NK-92 (cell line): ENCODE measurements around the gene PRR33.

ENCODE experiments used
- DNase-seq: peaks from one replicate; lab custom pipeline; 2025; ENCODE audit not compliant: unreplicated experiment; lab: John Stamatoyannopoulos, UW

PRR33 gene

DNA sequence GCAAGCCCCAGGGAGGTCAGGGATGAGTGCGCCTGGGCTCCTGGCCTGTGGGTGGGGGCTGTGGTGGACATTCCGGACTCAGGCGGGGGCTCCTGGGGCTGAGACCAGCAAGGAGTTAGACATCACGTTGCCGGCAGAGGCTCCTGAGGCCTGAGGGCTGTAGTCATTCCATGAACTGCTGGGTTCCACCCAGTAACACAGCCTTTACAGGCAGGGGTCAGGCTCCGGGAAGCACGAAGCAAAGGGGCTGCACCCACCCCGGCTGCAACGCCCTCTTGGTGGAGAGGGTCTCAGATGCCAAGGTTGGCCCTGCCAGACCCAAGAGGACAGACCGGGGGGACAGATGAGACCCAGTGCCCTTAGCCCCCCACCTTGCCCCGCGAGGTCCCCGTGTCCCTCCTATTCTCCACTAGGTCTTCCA, 36.8 kb upstream of the PRR33 start:
- DNase-seq: no peak

DNA sequence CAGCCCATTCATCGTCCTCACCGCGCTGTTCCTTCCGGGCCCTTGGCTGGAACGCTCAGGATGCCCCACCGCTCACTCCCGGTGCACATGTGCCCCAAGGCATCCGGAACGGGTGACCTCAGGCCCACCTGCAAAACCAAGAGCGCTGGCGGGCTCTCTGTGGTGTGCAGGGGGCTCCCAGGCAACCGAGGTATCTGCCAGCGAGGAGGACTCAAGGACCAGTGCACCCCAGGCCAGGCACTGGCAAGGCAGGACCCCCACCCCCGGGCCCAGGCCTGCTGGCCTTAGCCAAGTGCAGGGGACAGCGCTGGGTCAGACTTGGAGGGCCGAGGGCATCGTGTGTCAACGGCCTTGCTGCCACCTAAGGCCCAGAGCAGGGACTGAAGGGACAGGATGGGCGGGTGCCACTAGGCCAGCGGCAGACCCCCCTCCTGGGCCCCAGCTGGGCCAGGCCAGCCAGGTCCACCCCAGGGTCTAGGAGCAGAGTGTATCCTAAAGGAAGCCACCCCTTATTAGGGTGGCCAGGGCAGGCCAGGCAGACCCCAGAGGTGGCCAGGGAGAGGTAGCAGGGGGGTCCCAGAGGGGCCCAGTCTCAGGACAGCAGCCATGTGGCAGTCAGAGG, 36.3 kb upstream of the PRR33 start:
- DNase-seq: no peak

DNA sequence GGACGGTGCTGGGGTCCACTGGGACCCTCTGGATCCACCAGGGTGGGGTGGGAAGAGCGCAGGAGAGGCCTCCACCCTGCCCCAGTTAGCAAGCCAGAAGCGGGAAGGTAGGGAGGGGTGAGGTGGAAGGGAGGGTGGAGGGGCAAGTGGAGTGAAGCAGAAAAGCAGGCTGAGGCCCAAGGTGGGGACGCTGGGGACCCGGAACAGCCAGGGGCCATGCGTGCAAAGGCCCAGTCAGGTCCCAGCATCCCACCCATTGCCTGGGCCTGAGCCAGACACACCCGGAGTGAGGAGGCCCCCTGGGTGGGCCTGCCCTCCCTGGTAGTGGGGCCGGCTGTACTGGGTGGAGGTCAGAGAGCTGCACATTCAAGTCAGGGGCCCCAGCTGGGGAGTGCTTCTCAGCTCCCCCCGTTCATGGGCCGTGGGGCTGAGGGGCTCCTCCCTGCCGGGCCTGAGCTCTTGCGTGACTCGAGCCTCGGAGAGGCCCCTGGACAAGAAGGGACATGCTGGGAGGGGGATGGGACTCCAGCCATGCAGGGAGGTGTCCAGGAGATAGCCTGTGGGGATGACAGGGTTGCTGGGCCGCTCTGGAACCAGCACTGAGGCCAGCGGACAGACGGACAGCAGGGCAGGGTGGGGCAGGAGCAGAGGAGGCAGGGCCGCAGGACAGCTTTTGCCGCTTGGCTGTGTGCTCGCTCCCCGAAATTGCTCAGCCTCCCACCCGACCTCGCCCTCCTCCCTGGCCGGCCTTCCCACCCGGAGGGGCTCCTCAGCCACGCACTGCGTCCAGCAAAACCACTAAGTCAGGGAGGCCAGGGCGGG, 35.5 kb upstream of the PRR33 start:
- no peak for DNase-seq

DNA sequence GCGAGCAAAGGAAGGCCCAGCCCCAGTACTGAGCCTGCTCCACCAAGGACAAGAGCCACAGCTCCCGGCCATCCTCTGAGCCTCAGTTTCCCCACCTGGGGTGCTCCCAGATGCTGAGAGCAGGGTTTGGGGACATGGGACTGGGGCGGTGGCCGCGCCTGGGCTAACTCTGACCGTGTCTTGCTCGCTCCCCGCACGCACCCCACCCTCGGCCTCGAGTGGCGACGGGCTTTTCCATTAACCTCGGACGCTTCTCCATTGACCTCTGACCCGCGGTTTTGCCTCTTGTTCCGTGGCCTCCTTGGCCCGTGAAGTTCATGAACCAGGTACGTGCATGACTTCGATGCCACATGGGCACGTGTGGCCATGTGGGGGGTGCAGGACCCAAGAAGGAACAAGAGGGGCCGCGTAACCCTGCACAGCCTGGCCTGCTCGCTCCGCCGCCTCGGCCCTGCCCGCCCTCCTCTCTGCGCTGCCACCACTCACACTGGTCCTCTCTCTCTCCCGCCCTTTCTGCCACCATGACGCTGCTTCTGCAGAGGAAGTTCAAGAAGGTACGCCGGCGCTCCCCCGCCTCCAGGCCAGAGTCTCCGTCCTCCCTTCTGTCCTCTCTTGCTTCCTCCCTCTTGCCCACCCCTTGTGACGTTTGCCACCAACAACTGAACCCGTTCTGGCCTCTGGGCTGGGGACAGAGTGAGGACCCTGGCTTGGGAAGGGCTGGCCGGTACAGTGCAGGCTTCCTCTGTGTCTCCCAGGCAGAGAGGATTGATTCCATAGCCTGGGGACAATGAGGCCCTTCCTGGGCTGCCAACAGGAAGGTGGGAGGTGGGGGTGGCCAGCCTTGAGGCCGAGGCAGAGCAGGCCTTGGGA, 34.7 kb upstream of the PRR33 start:
- no peak for DNase-seq

DNA sequence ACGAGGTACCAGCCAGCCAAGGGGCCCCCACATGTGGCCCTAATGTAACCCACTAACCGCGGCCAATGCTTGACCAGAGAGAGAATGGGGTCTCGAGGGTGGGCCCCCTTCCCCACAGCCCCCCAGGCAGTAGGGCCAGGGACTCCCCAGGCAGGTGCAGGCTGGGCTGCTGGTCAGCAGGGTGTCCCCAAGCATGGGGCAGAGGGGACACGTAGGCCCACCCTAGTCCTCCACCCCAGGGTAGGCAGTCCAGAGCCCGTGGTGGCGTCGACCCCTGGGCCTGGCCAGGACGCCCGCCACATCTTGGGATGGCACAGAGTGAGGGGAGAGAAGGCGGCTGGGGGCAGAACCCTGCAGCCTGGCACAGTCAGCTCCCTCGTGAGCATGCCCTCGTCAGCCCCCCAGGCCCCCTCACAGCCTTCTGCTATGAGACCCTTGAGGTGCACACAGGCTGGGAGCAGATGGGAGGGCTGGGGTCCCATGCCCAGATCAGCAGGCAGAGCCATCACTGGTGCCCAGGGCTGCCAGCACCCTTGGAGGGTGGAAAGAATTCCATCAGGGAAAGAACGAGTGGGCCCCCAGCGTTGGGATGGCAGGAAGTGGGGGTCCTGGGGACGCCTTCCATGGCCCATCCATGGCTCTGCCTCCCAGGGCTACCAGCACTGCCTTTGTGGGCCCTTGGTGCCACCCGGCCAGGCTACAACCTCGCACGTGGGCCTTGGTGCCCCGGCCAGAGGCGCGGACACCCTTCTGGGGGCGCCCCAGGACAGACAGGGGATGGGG, 33.9 kb upstream of the PRR33 start:
- DNase-seq: no peak

DNA sequence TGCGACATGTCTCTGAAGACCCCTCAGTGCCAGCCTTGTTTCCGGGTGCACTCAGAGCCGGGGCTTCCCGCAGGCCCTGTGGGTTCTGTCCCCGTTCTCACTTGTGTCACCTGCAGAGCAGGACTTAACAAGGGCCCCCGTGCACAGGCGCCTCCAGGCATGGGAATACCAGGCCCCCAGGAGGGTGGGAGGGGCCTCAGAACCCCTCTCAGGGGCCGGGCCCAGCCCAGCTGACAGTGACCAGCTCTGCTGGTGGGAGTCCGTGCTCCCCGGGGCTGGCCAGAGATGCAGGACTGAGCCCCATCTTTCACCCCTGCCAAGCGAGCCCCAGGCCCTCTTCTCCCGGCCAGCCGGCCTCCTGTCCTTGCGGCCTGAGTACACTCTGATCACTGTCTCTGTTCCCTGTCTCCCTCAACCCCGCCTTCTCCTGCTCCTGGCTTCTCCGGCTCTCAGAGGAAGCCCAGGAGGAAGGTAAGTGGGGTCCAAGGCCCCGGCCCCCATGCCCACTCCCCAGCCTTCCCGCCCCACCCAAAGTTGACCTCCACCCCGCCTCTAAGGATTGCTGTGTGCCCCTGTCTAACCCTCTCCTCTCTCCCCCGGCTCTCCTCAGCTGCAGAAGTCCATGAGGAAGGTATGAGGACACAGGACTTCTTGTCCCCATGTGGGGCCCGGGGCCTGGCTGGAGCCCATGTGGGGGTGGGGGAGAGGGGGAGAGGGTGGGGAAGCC, 33.1 kb upstream of the PRR33 start:
- no peak for DNase-seq

DNA sequence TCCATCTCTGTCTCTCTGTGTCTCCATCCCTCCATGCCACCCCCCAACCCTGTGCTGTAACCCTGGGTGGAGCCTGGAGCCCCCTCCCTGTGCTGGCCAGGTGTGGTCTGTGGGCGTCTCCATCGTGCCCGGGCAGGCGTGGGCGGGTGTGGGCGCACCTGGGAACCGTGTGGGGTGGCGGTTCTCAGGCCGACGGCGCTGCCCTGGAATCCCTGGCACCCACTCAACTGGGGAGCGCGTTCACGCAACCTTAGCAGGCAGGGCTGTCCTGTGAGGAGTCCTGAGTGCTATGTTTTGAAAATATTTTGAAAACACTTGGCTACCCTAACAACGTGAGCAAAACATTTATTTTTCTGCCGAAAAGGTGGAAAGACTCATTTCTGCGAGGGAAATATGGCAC, 32.5 kb upstream of the PRR33 start:
- no peak for DNase-seq

DNA sequence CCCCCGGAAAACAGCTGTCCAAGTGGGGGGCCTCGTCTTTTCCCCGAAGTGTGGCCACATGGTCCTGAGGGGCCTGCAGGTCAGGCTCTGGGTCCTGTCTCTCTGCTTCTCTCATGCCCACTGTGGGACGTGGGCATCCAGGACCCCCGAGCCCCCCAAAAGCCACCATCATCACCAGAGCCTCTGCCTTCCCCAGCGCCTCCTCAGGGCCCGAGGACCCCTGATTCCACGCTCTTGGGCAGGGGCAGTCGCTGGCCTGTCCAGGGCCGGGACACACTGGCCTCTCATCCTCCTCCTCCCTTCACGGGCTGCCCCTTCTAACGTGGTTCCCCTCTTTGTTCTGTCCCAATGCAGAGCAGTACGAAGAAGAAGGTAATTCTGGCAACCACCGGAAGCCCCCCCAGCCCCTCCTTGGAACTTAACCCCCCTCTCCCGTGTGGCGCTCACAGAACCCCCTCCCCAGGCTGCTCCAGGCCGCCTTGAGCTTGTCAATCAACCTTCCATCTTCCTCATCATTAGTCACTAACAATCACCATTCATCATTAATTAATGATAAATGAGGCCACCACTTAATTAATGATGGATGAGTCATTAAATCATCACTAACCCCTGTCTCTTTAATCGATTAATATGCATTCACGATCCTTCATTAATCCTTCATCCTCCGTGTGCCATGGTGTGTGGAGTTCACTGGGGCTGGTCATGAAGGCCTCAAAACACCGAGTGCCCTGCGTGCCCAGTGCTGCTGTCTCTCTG, 31.7 kb upstream of the PRR33 start:
- no peak for DNase-seq

DNA sequence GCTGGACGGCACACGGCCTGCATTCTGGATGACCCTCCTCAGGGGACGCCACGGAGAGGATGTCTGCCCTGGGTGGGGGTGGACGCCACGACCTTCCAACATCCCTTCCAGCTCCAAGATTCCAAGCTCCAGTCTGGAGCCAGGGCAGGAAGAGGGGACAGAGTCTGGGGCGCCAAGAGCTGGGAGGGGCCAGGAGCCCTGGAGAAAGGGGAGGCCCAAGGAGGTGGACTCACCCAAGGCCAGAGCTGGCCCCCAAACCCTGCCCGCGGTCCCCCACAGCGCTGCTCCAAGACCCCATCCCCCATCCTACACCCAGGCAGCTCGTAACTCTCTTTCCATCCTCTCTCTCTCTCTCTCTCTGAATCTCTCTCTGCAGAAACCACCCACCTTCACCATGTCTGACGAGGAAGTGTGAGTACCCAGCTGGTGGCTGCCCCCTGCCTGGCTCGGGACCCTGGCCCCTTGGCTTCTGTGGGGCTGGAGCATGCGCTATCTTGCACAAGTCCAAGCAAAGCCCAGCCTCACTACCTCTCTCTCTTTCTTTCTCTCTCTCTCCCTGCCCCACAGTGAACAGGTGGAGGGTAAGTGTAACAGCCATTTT, 30.9 kb upstream of the PRR33 start:
- DNase-seq: no peak

DNA sequence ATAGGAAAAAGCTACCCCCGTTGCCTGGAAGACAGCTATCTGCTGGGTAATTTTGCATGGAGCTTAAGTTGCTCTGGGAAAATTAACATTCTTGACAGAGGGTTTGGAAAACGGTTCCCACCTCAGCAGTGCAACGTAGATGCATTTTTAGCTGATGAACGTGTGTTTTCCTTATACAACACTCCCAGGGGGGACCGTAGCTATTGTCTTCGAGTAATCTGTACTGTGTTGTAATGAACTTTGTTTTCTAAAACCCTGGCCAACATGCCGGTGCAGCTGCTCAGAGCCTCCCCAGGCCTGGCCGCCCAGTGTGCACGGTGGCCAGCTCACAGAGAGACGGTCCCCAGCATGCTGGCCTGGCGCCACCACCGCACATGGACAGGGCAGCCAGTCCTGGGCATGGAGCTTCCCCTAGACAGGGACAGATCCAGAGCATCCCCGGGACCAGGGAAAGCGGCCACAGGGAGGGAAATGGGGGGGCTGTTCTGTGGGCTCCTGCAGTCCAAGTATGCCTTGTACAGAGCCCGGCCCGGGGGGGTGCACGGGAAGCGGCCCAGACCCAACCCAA, 30.0 kb upstream of the PRR33 start:
- no peak for DNase-seq

DNA sequence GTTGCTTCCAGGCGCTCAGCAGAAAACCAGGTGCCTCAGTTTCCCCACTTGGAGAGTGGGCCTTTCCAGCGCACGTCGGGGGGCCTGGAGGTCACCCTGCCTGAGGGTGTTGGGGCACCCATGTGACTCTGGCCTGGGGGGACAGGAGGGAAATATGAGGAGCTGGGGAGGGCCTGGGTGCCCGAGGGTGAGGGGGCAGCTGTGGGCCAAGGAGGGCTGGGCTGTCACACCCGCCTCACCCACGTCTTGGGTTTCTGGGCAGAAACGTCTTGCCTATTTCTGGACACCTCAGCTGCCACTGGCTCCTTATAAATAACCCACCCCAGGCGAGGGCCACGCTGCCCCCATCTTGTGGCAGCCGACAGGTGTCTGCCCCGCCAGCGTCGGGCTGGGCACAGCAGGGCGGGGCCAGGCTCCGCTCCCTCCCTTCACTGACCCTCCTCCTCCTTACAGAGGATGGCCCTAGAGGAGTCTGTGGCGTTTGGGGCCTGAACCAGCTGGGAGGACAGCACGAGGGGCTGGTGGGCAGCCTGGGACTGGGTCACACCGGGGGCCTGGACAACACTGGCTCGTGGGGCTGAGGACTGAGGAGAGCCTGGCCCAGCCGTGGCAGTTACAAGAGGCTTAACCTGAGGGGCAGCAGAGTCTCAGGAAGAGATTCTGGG, 29.3 kb upstream of the PRR33 start:
- no peak for DNase-seq

DNA sequence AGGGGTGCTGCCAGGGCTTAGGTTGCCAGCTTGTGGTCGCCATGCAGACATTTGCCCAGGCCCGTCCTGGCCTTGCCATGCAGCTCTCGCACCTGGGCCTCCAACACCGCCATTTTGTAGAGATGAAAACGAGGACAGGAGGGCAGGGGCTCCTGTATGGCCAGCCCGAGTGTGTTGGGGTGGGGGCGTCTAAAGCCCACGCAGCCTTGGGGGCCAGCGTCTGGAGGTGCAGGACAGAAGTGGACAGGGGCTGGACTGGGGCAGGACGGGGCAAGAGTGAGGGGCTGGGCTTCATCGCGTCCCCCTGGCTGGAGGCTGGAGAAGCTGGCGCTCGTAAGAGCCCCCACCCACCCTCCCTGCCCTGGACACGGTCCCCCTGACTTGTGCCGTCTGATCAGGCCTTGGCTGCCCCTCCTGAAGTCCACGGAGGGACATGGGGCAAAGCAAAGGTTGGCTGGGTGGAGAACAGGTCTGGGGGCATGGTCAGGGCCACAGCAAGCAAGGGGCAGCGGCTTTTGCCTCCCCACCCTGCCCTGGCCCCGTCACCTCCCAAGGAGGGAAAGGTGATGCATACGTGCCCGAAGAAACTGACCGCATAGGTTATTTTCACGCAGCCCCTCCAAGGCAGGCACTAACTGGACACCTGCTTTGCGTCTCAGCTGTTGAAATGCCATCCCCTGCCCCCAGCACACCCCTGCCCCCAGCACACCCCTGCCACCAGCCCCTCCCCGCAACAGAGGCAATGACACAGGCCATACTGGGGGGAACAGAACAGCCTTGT, 28.6 kb upstream of the PRR33 start:
- no peak for DNase-seq

DNA sequence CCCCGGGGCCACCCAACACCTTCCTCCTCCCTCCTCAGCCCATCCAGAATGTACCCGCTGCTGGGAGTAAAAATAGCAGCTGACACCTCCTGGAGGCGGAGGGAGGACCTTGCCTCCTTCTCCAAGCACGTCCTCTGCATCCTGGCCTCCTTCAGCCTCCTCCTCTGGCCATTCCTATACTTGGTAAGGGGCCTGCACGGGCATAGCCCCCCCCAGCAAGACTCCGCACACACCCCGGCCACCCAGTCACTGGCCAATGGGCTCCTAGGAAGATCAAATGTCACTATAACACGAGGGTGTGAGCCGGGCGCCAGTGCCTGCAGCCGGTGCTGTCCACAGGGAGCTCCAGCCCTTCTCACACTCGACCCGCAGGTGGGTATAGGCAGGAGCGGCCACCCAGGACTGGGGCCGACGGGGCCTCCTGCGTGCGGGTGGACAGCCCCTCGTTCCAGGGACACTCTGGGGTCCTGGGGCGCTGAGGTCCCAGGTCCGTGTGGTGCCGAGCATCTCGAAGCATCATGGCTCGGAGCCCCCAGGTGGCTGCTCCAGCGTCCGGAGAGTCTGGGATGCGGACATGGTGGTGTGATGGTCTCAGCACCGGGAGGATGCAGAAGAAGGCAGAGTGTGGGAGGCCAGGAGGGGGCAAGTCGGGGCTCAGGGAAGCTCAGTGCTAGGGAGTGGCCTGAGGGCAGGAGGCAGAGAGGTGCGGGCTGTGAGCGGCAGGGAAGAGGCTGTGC, 27.9 kb upstream of the PRR33 start, which contains the start of gene TNNT3:
TSS of gene TNNT3 (plus strand) at position 313 of the 737 bp plus-strand sequence. CDS start 3,172 bp downstream, outside the sequence.
- no peak for DNase-seq

DNA sequence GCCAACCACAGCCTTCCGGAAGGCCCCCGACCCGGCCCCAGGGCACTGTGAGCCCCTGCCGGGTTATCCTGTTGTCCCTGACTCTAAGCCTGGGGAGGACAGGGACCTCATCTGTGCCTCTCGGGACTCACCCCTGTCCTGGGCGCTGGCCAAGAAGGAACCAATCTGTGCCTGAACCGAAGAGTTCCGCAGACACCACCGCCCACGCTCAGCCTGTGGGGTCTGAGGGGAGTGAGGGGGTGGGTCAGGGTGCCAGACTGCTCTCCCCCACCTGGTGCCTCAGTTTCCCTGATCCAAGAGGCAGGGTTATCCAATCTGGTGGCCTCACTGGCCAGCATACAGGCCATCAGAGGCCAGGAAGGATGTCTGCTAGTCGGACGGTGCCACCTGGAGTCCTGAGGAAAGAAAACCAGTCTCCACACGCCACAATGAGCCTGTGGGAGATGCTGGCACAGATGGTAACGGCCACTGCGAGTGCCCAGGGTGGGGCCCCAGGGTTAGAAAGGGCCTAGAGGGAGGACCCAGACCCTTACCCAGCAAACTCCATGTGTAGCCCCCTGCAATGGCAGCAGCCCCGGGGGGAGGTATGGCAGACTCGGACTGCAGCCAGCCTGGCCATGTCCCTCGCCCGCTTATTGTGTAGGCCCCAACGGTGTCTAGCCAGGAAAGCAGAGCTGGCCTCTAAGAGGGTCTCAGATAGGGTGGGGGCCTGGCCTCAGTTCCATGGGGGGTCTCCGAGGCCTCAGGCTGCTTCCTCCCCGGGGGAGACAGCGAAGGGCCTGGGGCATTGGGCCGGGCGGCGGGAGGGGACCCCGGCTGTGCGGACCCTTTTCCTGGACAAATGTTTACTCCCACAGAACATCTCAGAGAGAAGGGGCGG, 27.0 kb upstream of the PRR33 start:
- no peak for DNase-seq

DNA sequence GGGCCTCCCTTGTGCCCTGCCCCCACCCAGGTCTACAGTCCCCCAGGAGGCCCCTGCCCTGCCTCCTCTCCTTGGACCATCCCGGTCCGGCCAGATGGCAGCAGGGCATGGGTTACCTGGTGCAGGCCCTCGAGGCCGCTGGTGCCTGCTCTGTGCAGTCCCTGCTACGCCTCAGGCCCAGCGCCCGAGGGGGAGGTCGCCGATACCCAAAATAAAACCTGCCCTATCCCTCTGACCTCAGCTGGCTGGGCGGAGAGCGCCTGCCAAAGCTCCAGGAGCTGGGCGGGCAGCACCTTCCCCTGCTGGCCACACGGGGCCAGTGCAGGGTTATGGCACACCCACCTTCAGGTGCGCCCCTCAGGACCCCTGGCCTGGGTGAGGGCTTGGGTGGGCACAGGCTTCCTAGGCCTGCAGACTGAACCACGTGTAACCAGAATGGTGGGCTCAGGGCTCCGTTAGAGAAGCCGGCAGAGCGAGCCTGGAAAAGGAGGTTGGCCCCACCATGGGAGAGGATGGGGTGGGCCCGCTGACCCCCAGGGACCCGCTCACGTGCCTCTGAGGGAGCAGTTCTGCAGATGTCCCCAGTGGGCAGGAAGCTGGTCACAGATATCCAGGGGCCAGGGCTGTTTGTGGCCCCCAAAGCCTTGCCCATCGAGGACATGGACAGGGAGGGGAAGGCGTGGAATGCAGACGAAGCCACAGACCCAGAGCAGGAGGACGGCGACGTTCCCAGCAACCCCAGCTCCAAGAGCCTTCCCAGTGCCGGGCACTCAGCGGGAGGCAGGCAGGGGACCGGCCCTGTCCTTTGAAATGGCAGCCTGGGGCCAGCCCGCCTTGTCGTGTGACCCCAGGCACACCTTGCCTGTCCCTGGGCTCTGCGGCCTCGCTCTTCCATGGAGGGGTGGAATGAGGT, 26.1 kb upstream of the PRR33 start:
- no peak for DNase-seq
